Endometrial microvascular endothelial cells (primary cell): ENCODE data around the gene C2orf74. TPM values are rescaled to one million over a fixed set of nuclear protein-coding genes. Genes with fewer than 3 reads are reported as not detected.
"Not testable (repeated sequence)": the region's sequence is repeated elsewhere in the genome, so short reads cannot be mapped to it uniquely, and the experiment has no call there.

Source experiments
- in situ Hi-C: cut with HindIII; loops from 2 replicates; pipeline ENCODE4 v1.10.0; 2017; ENCODE audit warnings: low sequenced_read_pairs, low pct_unique_long_range_greater_than_20kb; ENCODE audit errors: inconsistent ontology term
- total RNA-seq: library from RNA; depleted of rRNA; stranded (reverse); fragments of >200 nt; gene quantifications from one replicate; pipeline ENCODE4 v1.2.3, GENCODE V29; 2015; ENCODE audit errors: inconsistent ontology term

Gene C2orf74
- 15.1 TPM for total RNA-seq

DNA sequence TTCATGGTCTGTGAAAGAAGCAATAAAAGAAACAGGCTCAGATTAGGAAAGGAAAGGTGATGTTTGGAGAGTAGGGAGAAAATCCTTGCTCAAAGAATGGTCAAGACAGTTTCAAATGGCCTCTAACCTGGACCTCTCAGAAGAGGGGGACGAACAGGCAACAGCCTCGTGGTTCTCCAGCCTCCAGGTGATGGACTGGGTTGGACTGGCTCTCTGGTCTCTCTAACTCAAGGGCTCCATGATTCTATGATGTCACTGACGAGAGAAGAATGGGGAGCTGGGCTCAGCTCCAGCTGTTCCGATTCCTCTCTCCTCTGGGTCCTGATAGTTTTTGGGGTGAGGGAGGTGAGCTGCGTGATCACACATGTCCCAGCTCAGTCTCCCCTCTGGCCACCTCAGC is at the start of gene C2orf74:
TSS of gene C2orf74 (plus strand) at position 301 of the 400 bp plus-strand sequence. CDS start 327 bp downstream, outside the sequence.
- in situ Hi-C loops = no loop called here

DNA sequence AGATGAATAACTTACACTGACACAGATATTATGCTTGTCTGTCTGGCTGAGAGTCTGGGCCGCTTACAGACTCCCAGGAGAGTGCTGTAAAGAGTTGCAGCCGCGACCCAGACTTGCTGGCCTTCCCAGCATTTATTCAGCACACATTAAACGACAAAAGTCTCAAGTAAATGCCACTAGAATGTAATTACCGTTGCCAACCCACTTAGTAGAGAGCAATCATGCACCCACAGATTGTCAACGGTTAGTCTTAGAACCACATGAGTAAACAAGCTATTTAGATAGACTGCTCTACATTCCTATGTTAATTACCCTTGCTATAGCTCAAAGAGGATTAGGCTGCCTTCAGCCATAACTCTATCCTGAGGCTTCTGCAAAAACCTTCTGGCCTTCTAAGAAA is 47.8 kb upstream of the C2orf74 start:
- in situ Hi-C loops = no loop called here

GRCh38 chr2:61116302-61116701 is 45.7 kb upstream of the C2orf74 start:
- in situ Hi-C loops = no loop called here

- in situ Hi-C loops = no loop called here
Observed at GRCh38 chr2:61117534-61117933, 44.5 kb upstream of the C2orf74 start.

- in situ Hi-C loops = no loop called here
Observed at GRCh38 chr2:61125123-61125710, 36.8 kb upstream of the C2orf74 start.

- in situ Hi-C loops = no loop called here
Observed at GRCh38 chr2:61125798-61126197, 36.2 kb upstream of the C2orf74 start.

- in situ Hi-C loops = not testable (repeated sequence)
Observed at GRCh38 chr2:61128122-61128521, 33.9 kb upstream of the C2orf74 start.

DNA sequence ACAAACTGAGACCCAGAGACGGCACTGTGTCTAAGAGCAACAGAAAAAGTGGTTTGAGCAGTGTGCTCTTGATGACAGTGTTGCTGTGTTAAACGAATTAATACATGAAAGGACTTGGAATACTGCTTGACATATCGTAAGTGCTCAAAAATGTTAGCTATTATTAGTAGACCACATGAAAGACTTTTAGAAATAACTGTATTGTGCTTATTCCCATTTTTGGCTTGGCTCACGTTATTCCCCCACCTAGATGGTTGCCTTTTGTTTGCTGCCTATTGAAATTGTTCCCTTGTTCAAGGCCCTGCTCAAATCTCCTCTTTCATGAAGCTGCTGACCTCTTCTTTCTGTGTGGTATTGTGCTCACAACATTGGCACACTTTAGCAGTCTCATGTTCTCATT is 27.8 kb upstream of the C2orf74 start:
- in situ Hi-C loops = no loop called here

DNA sequence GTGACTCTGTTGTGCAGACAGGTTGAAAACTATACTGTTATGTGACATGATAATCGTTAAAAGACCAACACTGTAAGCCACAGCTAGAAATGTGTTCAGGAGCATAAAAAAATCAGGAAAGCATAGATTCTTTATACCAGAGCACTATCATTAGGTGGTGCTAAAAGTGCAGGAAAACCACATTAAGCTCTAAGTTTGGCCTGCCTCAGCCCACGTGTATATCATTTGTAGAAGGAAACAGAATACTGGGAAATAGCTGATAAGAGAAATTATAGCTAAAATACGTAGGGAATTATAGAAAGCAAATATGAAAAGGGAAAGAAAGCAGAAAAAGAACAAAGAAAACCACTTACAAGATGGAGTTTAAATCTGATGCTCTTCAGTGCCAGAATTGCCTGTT is 26.5 kb upstream of the C2orf74 start:
- in situ Hi-C loops = no loop called here

DNA sequence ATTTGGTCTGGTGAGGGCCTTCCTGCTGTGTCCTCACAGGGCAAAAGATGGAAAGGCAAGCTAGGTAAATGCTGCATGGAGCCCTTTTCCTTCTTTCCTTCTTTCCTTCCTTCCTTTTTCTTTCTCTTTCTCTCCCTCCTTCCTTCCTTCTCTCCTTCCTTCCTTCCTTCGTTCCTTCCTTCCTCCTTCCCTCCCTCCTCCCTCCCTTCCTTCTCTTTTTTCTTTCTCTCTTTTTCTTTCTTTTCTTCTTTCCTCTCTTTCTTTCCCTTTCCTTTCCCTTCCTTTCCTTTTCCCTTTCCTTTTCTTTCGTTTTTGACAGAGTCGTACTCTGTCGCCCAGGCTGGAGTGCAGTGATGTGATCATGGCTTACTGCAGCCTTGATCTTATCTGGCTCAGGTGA is 23.1 kb upstream of the C2orf74 start:
- in situ Hi-C loops = no loop called here

DNA sequence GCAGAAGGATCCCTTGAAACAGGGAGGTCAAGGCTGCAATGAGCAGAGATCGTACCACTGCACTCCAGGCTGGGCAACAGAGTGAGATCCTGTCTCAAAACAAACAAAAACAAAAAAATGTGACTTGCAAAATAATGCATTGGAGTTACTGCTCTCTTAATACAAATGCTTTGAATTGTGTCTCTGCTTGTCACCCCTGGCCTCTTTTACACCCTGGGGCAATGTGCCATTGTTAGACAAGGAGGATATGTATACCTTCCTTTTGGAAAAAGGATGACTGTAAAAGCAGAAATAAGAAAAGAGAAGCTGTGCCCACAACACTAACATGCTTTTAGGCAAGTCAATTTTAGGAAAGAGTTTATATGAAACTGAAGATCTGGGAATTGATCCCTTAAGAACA is 20.8 kb upstream of the C2orf74 start:
- in situ Hi-C loops = no loop called here

GRCh38 chr2:61144697-61145268 is 17.2 kb upstream of the C2orf74 start:
- in situ Hi-C loops = no loop called here

DNA sequence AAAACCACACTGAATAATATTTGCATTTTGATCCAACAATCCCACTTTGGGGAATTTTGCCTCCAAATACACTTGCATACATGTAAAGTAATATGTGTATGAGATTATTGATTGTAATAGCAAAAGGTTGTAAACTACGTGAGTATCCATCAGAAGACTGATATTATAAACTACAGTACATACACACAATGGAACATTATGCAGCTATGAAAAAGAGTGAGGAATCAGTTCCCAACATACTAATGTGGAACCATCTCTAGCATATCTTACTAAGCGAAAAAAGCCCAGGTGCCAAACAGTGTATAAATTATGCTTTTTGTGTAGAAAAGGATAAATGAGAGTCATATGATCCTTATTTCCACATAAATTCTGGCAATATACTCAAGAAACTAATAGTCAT is 16.0 kb upstream of the C2orf74 start:
- in situ Hi-C loops = no loop called here

DNA sequence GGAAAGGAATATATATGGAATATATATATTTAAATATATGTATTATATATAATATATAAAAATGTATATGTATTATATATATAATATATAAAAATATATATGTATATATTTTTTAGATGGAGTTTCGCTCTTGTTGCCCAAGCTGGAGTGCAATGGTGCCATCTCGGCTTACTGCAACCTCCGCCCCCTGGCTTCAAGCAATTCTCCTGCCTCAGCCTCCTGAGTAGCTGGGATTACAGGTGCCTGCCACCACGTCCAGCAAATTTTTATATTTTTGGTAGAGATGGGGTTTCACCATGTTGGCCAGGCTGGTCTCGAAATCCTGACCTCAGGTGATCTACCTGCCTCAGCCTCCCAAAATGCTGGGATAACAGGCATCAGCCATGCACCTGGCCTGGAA is 13.9 kb upstream of the C2orf74 start:
- in situ Hi-C loops = not testable (repeated sequence)

DNA sequence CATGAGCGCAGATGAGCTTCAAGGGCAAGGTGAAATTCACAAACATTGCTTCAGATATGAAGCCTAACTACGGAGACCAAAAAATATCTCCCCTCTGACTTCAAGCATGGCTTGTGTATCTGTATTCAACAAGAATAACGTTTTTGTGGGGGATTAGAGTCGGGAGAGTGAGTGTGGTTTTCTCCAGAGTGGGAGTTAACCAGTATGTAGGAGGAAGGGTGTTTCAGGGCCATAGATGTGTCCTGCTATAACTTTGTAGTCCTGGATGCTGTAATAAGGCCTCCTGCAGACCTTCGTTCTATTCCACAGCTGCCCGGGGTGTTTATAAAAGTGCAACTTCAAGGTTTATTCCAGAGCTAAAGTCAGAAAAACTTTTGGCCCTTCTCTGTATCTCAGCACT is 12.9 kb upstream of the C2orf74 start:
- in situ Hi-C loops = no loop called here

DNA sequence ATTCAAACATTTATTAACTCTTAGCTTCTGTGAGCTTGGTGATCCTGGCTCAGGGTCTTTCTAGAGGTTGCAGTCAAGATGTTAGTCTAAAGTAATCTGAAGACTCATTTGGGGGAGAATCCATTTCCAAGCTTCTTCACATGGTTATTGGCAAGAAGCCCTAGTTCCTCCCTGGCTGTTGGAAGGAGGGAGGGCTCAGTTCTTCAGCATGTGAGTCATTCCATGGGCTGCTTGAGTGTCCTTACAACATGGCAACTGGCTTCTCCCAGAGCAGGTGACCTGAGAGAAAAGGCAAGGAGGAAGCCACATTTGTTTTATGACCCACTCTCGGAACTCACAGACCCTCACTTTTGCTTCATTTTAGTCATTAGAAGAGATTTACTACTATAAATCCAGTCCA is 10.6 kb upstream of the C2orf74 start:
- in situ Hi-C loops = no loop called here

DNA sequence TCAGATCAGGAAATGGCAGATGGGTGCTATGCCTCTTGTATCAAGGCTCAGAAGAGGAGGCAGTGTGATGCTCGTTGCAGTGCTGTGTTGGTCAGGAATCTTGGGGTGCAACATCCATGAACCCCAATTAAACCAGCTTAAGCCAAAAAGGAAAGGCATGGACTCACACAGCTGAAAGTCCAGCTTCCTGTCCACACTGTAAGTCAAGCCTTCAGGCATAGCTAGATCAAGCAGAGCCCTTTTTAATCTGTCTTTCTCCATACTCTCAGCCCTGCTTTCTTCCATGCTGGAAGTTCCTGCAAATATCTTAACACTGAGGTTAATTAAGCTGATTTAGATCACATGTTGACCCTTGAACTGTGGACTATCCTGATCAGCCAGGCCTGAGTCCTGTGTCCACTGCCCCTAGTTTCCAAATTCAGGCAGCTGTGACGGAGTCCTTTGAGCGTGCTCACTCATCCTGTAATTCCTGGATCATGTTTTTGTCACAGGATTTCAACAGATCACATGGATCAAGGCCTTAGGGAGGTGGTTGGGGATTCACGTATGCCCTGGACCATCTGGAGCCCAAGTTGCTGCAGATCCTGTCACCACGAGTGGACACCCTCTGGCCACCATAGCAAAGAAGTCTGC is 4.5 kb upstream of the C2orf74 start:
- in situ Hi-C loops = no loop called here

- in situ Hi-C loops = no loop called here
Observed at GRCh38 chr2:61158356-61158955, 3.5 kb upstream of the C2orf74 start.

DNA sequence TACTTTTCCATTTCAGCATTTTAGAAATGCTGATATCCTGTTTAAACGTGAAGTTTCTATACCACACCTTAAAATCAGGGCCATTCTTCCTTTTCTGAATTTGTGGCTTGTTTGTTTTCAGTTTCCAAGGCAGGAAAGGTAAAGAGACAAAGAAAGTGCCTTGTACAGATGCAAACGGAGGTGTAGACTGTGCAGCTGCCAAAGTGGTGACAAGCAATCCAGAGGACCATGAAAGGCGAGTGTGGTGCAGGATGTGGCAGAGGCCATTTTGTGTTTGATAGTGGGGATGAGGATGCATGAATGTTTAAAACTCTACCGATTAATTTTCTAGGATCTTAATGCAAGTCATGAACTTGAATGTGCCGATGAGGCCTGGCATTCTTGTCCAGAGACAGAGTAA is 733 bp downstream of the C2orf74 start:
- in situ Hi-C loops = no loop called here

- in situ Hi-C loops = not testable (repeated sequence)
Observed at GRCh38 chr2:61165082-61165481, 3.1 kb downstream of the C2orf74 start.
